WTC11 (cell line): ENCODE results near the gene BCORL1. TPM values are rescaled to one million over a fixed set of nuclear protein-coding genes. Genes with fewer than 3 reads are reported as not detected.

Experiments
- ATAC-seq: fragments of 200-7000 bp; cut with Tn5 transposase; 2 replicates; pipeline ENCODE4 v1.10.0; 2021; ENCODE audit warnings: mild to moderate bottlenecking, moderate library complexity
- CTCF ChIA-PET: fragments of 300-600 bp; sonication (Branson Sonifier 250); formaldehyde crosslinking; loops from one replicate; lab custom pipeline; 2021; ENCODE audit warnings: antibody characterized with exemption; lab: Charles Lee
- POLR2A ChIA-PET: fragments of 350-600 bp; sonication (Branson Sonifier 250); formaldehyde crosslinking; loops from one replicate; lab custom pipeline; 2021; ENCODE audit warnings: antibody characterized with exemption; lab: Charles Lee
- DNase-seq: peaks from one replicate; pipeline ENCODE4 v3.0.0; 2021; ENCODE audit warnings: low spot score
- H3K27ac Mint-ChIP-seq: 2 replicates; pipeline ENCODE4 v1.8.0; 2021; ENCODE audit warnings: mixed read lengths
- H3K27me3 Mint-ChIP-seq: 2 replicates; pipeline ENCODE4 v1.8.0; 2021; ENCODE audit warnings: low read depth, mild to moderate bottlenecking, moderate library complexity, mixed read lengths
- H3K36me3 Mint-ChIP-seq: 2 replicates; pipeline ENCODE4 v1.8.0; 2021; ENCODE audit warnings: mixed read lengths
- H3K4me1 Mint-ChIP-seq: 2 replicates; pipeline ENCODE4 v1.8.0; 2022; ENCODE audit warnings: mixed read lengths
- H3K4me3 Mint-ChIP-seq: 2 replicates; pipeline ENCODE4 v1.8.0; 2021; ENCODE audit warnings: mild to moderate bottlenecking, moderate library complexity, mixed read lengths
- H3K9me3 Mint-ChIP-seq: 2 replicates; pipeline ENCODE4 v1.8.0; 2021; ENCODE audit warnings: mixed read lengths
- ATF6 ChIP-seq: sonication (generic); formaldehyde crosslinking; IDR thresholded peaks from 2 replicates; pipeline ENCODE4 v1.8.1; 2023; ENCODE audit warnings: mild to moderate bottlenecking, missing genetic modification reagents
- CBFB ChIP-seq: sonication (generic); formaldehyde crosslinking; IDR thresholded peaks from 2 replicates; pipeline ENCODE4 v1.8.1; 2022; ENCODE audit warnings: mild to moderate bottlenecking, low read depth, missing genetic modification reagents
- E2F4 ChIP-seq: sonication (generic); formaldehyde crosslinking; IDR thresholded peaks from 2 replicates; pipeline ENCODE4 v1.8.1; 2022; ENCODE audit warnings: low read depth, mild to moderate bottlenecking, moderate library complexity, missing genetic modification reagents, borderline replicate concordance
- E2F5 ChIP-seq: sonication (generic); formaldehyde crosslinking; IDR thresholded peaks from 2 replicates; pipeline ENCODE4 v1.8.1; 2022; ENCODE audit warnings: mild to moderate bottlenecking, moderate library complexity, missing genetic modification reagents
- FOXK1 ChIP-seq: sonication (generic); formaldehyde crosslinking; IDR thresholded peaks from 2 replicates; pipeline ENCODE4 v1.8.0; 2022; ENCODE audit warnings: mild to moderate bottlenecking, moderate library complexity, missing genetic modification reagents
- GTF2I ChIP-seq: fragments of 250-450 bp; sonication (Bioruptor Pico); conservative IDR thresholded peaks from 2 replicates; pipeline ENCODE4 v1.4.0; 2021; ENCODE audit warnings: mild to moderate bottlenecking
- IRF1 ChIP-seq: sonication (generic); formaldehyde crosslinking; IDR thresholded peaks from 2 replicates; pipeline ENCODE4 v1.8.0; 2023; ENCODE audit warnings: missing genetic modification reagents
- MYBL2 ChIP-seq: sonication (generic); formaldehyde crosslinking; IDR thresholded peaks from 2 replicates; pipeline ENCODE4 v1.8.1; 2023; ENCODE audit warnings: mild to moderate bottlenecking, moderate library complexity, missing genetic modification reagents
- OVOL2 ChIP-seq: fragments of 250-450 bp; sonication (Bioruptor Pico); IDR thresholded peaks from 2 replicates; pipeline ENCODE4 v1.9.0; 2021; ENCODE audit warnings: mild to moderate bottlenecking, borderline replicate concordance
- SP1 ChIP-seq: sonication (generic); formaldehyde crosslinking; conservative IDR thresholded peaks from 2 replicates; pipeline ENCODE4 v1.8.1; 2022; ENCODE audit warnings: missing genetic modification reagents
- TP53 ChIP-seq: sonication (generic); formaldehyde crosslinking; IDR thresholded peaks from 2 replicates; pipeline ENCODE4 v1.8.1; 2023; ENCODE audit warnings: mild to moderate bottlenecking, missing genetic modification reagents
- USF1 ChIP-seq: sonication (generic); formaldehyde crosslinking; IDR thresholded peaks from 2 replicates; pipeline ENCODE4 v1.8.0; 2022; ENCODE audit warnings: mild to moderate bottlenecking, missing genetic modification reagents
- ZNF121 ChIP-seq: sonication (generic); formaldehyde crosslinking; IDR thresholded peaks from 2 replicates; pipeline ENCODE4 v1.8.0; 2023; ENCODE audit warnings: missing genetic modification reagents
- ZNF263 ChIP-seq: sonication (generic); formaldehyde crosslinking; IDR thresholded peaks from 2 replicates; pipeline ENCODE4 v1.8.1; 2022; ENCODE audit warnings: low read depth, mild to moderate bottlenecking, moderate library complexity, missing genetic modification reagents
- ZNF281 ChIP-seq: sonication (generic); formaldehyde crosslinking; IDR thresholded peaks from 2 replicates; pipeline ENCODE4 v1.8.0; 2023; ENCODE audit warnings: mild to moderate bottlenecking, missing genetic modification reagents
- ZNF317 ChIP-seq: sonication (generic); formaldehyde crosslinking; IDR thresholded peaks from 2 replicates; pipeline ENCODE4 v1.8.1; 2023; ENCODE audit warnings: low read depth, mild to moderate bottlenecking, moderate library complexity, missing genetic modification reagents, borderline replicate concordance
- total RNA-seq: library from RNA; stranded (reverse); gene quantifications from 3 replicates; pipeline ENCODE4 v1.2.3, GENCODE V29; 2021

Gene BCORL1
- total RNA-seq, 1 experiment from 2014 or later = 12.0 TPM

- no peak overlapping the region for H3K4me3 Mint-ChIP-seq
- CTCF ChIA-PET = no interaction called here
- POLR2A ChIA-PET = no interaction called here
Measured at GRCh38 chrX:130047416-130047815, 65.0 kb downstream of the BCORL1 start.

More at GRCh38 chrX:130047416-130047815, 65.0 kb downstream of the BCORL1 start:
- Mint-ChIP-seq H3K36me3 (peaks cover 15% of the 10 kb centered on the region), H3K9me3 (peaks cover 4% of the 10 kb centered on the region), H3K27me3 (no peaks in the 10 kb centered on the region), H3K4me1 (no peaks in the 10 kb centered on the region), H3K27ac (no peak overlapping the region)
- TF ChIP-seq OVOL2 (no peak), CBFB (CRISPR knock-in tag) (no peak), GTF2I (CRISPR knock-in tag) (no peak), FOXK1 (no peak), SP1 (CRISPR knock-in tag) (no peak), IRF1 (CRISPR knock-in tag) (no peak), E2F4 (CRISPR knock-in tag) (no peak), ZNF281 (CRISPR knock-in tag) (no peak), ATF6 (CRISPR knock-in tag) (no peak), ZNF317 (CRISPR knock-in tag) (no peak), ZNF263 (CRISPR knock-in tag) (no peak), USF1 (CRISPR knock-in tag) (no peak), ZNF121 (no peak), TP53 (CRISPR knock-in tag) (no peak), MYBL2 (CRISPR knock-in tag) (no peak), E2F5 (no peak)
- no peak for ATAC-seq
- no peak for DNase-seq
